ENCODE results near the gene KLHL33. TPM values are rescaled to one million over a fixed set of nuclear protein-coding genes. Genes with fewer than 3 reads are reported as not detected.

Gene KLHL33, protein sequence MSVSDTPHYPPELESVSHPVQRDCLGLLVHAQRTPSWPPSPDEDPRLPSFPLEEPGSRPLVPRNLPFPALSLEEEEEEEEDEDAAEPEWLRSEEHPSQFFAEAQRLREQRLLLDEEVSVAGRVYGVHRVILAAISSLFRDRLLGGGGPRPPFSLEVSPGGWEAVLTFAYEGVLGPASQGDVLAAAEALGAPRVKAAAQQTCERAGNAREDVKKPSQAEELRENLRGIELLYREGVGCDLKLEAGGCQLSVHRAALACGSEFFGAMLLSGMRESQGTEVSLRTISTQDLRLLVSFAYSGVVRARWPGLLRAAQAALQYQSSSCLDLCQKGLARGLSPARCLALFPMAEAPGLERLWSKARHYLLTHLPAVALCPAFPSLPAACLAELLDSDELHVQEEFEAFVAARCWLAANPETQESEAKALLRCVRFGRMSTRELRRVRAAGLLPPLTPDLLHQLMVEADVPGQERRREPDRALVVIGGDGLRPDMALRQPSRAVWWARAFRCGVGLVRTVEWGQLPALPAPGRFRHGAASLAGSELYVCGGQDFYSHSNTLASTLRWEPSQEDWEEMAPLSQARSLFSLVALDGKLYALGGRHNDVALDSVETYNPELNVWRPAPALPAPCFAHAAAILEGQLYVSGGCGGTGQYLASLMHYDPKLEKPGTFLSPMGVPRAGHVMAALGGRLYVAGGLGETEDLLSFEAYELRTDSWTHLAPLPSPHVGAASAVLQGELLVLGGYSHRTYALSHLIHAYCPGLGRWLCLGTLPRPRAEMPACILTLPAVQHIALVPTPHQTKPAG
- total RNA-seq = 1 to 10 TPM; 3.4 to 3.6 TPM

DNA sequence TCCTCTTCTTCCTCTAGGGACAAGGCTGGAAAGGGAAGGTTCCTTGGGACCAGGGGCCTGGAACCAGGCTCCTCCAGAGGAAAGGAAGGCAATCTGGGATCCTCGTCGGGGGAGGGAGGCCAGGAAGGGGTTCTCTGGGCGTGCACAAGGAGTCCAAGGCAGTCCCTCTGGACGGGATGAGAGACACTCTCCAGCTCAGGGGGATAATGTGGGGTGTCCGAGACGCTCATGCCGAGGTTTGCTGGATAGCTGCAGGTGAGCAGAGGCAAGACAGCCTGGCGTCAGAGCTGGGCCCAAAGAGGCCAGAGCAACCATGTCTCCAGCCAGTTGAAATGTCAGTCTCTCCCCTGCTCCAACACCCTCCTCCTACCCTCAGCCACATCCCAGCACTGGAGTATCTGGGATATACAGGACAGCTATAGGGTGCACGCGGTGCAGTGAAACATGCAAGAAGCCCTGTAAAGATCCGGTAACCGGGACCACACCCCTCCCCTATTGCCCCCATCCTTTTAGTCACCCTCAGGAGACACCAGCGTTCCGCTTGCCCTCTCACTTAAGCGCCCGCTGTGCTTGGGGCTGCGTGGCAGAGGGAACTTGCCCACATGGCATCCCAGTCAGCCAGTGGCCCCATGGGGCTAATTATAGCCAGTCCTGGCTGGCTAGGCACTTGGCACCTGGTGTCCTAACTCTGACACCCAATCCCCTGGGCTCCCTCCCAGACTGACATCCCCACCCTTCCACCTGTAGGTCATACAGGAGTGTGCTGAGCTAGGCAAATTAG, at the start of gene KLHL33:
Gene KLHL33 (minus strand): TSS at position 585 of the 781 bp plus-strand sequence. CDS start 355 bp downstream, at position 230.
- peaks cover 12% of the 10 kb centered on the region for H3K4me1 Mint-ChIP-seq
- no peak within 1 kb of the TSS for H3K4me3 Mint-ChIP-seq
- H3K9me3 Mint-ChIP-seq = no peaks in the 10 kb centered on the region
- DNase-seq (no peak), ATAC-seq (ENCODE audit: low read depth) (no peak)
- no peak within 1 kb of the TSS for H3K27ac Mint-ChIP-seq
- POLR2A ChIA-PET = interaction anchor here (1.2 kb wide), 1 partner anchor 93 kb away, joined by 3 read pairs; no protein-coding TSS in a partner anchor
- H3K27me3 Mint-ChIP-seq = peaks cover 3% of the 10 kb centered on the region
- no peaks in the 10 kb centered on the region for H3K36me3 Mint-ChIP-seq

DNA sequence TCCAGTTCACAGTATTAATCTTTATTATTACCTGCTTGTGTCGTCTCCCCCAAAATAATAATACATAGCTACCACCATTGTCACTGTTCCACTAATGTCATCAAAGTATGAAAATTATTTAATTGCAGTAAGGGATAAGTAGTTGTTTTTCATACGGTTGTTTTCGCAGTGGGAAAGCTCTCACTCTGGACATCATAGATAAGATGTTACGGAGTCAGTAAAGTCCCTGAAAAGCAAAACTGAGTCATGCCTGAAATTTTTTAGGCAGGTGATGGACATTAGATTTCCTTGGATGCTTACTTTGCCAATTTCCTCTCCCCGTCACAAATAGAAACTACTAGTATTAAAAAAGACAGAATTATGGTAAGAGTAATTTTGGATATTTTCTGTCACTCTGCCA, 46.4 kb upstream of the KLHL33 start:
- peaks cover 22% of the 10 kb centered on the region for H3K36me3 Mint-ChIP-seq
- DNase-seq (no peak), ATAC-seq (ENCODE audit: low read depth) (no peak)
- no peaks in the 10 kb centered on the region for H3K27me3 Mint-ChIP-seq
- POLR2A ChIA-PET = interaction anchor here (1.4 kb wide), 1 partner anchor 13 kb away, joined by 3 read pairs; the partner anchor contains the start of gene PNP
- H3K27ac Mint-ChIP-seq = no peak overlapping the region
- H3K9me3 Mint-ChIP-seq = no peaks in the 10 kb centered on the region
- H3K4me1 Mint-ChIP-seq = peaks cover 21% of the 10 kb centered on the region
- no peak overlapping the region for H3K4me3 Mint-ChIP-seq

DNA sequence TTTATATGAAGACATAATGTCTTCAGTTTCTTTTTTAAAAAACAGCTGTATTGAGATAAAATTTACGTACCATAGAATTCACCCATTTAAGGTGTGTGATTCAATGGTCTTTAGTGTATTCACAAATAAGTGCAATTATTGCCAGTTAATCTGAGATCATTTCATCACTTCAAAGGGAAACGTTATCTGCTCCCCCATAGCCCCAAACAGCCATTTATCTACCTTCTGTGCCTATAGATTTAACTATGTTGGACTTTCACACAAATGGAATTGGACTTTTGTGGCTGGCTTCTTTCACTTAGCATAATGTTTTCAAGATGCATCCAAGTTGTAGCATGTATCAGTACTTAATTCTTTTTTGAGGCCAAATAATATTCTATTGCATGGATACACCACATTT, 42.9 kb upstream of the KLHL33 start:
- Mint-ChIP-seq H3K27ac (no peak overlapping the region), H3K4me3 (no peak overlapping the region), H3K27me3 (no peaks in the 10 kb centered on the region), H3K36me3 (peaks cover 52% of the 10 kb centered on the region), H3K9me3 (no peaks in the 10 kb centered on the region), H3K4me1 (peaks cover 31% of the 10 kb centered on the region)
- DNase-seq = no peak
- ATAC-seq (ENCODE audit: low read depth) = no peak
- POLR2A ChIA-PET = interaction anchor here (1.0 to 1.7 kb wide), 4 partner anchors 8 to 63 kb away, joined by 3 to 9 read pairs (median 6); partner anchors contain the start of genes PIP4P1 and PNP

DNA sequence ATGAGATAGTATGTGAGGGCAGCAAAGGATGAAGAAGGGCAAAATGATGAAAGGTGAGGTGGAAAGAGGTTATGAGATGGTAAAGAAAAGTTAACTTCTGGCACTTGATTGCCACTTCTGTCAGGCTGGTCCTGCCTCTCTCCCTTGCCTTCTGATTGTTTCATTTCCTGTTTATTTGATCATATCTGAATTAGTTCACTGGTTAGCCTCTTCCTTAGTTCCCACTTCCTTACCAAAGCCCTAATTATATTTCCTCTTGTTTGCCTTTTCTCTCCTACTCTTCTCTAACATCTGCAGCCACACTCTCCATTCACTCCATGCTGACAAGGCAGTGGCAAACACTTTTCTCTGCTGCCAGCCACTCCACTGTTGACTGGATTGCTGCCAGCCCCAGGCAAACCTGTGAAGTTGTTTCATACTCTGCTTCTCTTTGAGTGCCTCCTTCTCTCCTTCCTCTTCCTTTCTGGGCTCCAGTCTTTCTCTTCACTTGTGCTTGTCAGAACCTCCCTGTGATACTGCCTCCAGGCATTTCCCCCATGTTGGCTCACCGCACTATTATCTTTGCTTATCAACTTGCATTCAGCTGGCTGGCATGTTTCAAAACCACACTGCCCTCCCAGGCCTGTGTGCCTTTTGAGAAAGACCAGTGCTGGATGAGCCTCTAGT, 41.4 kb upstream of the KLHL33 start:
- peaks cover 61% of the 10 kb centered on the region for H3K36me3 Mint-ChIP-seq
- peak overlapping the region; percentile 72 for H3K4me3 Mint-ChIP-seq
- H3K4me1 Mint-ChIP-seq = peaks cover 40% of the 10 kb centered on the region
- no peaks in the 10 kb centered on the region for H3K9me3 Mint-ChIP-seq
- peak overlapping the region; percentile 93 for H3K27ac Mint-ChIP-seq
- ATAC-seq (ENCODE audit: low read depth) (peak; percentile 65), DNase-seq (peak; percentile 45)
- POLR2A ChIA-PET = interaction anchor here (0.7 to 1.5 kb wide), 4 partner anchors 9 to 16 kb away, joined by 3 to 8 read pairs (median 4); partner anchors contain the start of gene PIP4P1
- H3K27me3 Mint-ChIP-seq = no peaks in the 10 kb centered on the region

DNA sequence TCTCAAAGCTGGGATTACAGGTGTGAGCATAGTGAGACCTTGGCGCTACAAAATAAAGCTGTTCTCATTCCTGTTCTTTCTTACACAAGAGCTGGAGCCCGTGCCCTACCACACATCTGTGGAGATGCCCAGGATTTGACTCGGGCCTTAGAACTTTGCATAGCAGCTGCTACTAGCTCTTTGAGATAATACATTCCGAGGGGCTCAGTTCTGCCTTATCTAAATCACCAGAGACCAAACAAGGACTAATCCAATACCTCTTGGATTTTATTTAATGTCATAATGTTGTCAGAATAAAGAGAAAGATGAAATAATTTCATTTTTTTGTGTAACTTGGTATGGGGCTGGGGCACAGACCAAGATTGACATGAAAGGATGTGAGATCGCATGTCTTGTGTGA, 40.8 kb upstream of the KLHL33 start:
- ATAC-seq (ENCODE audit: low read depth) (no peak), DNase-seq (no peak)
- H3K27ac Mint-ChIP-seq = peak overlapping the region; percentile 93
- POLR2A ChIA-PET = interaction anchor here (1.1 to 1.5 kb wide), 2 partner anchors 13 to 15 kb away, joined by 3 to 6 read pairs; partner anchors contain the start of gene PIP4P1
- no peaks in the 10 kb centered on the region for H3K27me3 Mint-ChIP-seq
- peaks cover 46% of the 10 kb centered on the region for H3K4me1 Mint-ChIP-seq
- H3K36me3 Mint-ChIP-seq = peaks cover 66% of the 10 kb centered on the region
- H3K9me3 Mint-ChIP-seq = no peaks in the 10 kb centered on the region
- H3K4me3 Mint-ChIP-seq = peak overlapping the region; percentile 72

DNA sequence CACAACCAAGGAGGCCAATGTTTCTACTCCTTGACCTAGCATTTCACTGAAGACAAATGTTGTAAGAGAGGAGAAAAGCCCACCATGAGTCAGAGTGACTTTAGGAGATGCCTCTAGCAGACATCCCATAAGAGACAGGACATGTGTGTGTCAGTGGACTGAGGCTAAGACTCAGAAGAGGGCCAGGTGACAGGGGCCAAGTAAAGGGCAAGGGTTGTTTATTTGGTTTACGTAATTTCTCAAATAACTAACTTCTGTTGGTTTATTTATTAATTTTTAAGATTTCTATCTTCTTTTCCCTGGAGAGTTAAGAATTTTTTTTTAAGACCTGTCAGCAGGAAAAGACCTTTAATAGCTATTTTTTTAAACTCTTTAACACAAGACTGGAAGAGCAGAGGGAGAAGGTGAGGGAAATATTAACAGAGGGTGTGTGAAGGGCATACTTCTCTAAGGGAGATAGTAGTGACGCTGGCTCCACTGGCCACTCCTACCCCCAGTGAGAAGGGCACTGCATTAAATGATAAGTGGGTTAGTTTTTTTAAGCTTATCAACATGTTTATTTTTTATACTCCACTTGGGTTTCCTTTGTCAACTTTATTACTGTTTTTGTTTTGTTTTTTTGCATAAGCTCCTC, 36.7 kb upstream of the KLHL33 start:
- peak overlapping the region; percentile 59 for H3K27ac Mint-ChIP-seq
- no peaks in the 10 kb centered on the region for H3K9me3 Mint-ChIP-seq
- DNase-seq = no peak
- peaks cover 60% of the 10 kb centered on the region for H3K4me1 Mint-ChIP-seq
- H3K36me3 Mint-ChIP-seq = peaks cover 61% of the 10 kb centered on the region
- H3K27me3 Mint-ChIP-seq = no peaks in the 10 kb centered on the region
- POLR2A ChIA-PET = interaction anchor here (1.0 to 2.2 kb wide), 2 partner anchors 12 to 18 kb away, joined by 4 to 9 read pairs; partner anchors contain the start of genes APEX1, OSGEP and PIP4P1
- peak overlapping the region; percentile 75 for H3K4me3 Mint-ChIP-seq
- ATAC-seq (ENCODE audit: low read depth) = no peak

DNA sequence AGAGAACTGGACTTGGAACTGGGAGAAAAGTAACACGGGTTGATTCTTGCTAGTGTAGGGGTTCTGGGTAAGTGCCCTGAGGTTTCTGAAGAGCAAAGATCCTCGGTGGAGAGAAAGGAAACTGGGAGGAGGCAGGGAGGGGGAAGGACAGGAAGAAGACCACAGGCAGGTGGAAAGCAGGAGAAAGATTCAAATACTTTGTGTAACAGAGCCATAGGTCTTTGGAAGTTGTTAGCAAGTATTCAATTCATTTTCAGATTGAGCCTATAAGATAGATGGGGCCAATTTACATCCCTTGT, 34.6 kb upstream of the KLHL33 start:
- peaks cover 46% of the 10 kb centered on the region for H3K4me1 Mint-ChIP-seq
- DNase-seq = no peak
- peak overlapping the region; percentile 99 for H3K4me3 Mint-ChIP-seq
- H3K9me3 Mint-ChIP-seq = no peaks in the 10 kb centered on the region
- POLR2A ChIA-PET = interaction anchor here (1.3 to 3.1 kb wide), 10 partner anchors 8 to 137 kb away, joined by 4 to 36 read pairs (median 18); partner anchors contain the start of genes APEX1, CCNB1IP1, OSGEP and PARP2
- H3K27ac Mint-ChIP-seq = peak overlapping the region; percentile 99
- ATAC-seq (ENCODE audit: low read depth) = no peak
- peaks cover 43% of the 10 kb centered on the region for H3K36me3 Mint-ChIP-seq
- no peaks in the 10 kb centered on the region for H3K27me3 Mint-ChIP-seq

DNA sequence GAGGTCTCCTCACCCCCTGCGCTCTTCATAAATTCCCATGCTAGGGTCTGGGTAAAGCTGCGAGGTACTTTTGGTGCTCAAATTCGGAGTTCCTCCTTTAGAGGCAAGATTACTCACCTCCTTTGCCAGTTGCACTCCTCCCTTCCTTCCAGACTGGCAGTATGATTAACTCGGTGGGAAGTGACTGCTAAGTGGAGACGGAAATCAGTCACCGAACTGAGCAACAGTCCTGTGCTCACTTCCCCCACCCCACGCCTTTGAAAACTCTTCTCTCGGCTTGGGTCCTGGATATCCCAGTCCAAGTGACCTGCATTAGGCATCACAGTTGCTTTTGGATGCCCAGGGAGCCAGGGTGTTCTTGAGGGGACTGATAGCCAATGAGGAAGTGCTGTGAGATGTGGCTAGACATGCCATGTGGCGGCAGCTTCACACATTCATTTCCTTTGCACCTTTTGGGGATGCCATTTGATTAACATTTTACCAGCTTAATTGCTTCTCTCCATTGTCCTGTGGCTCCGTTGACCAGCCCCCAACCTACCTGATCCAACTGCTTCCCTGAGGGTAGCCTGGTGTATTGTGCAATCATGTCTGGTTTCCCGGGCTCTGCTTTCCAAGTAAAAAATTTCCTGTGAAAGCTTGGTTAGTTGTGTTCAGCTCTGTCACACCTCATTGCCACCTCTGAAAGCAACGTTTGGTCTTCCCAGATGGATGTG, 34.1 kb upstream of the KLHL33 start:
- H3K9me3 Mint-ChIP-seq = no peaks in the 10 kb centered on the region
- peak; percentile 27 for ATAC-seq (ENCODE audit: low read depth)
- peak; percentile 53 for DNase-seq
- peak overlapping the region; percentile 99 for H3K27ac Mint-ChIP-seq
- peaks cover 44% of the 10 kb centered on the region for H3K4me1 Mint-ChIP-seq
- H3K36me3 Mint-ChIP-seq = peaks cover 39% of the 10 kb centered on the region
- H3K27me3 Mint-ChIP-seq = no peaks in the 10 kb centered on the region
- POLR2A ChIA-PET = interaction anchor here (0.6 to 3.1 kb wide), 20 partner anchors 8 to 212 kb away, joined by 3 to 36 read pairs (median 6); partner anchors contain the start of genes APEX1, CCNB1IP1, OSGEP and PARP2
- H3K4me3 Mint-ChIP-seq = peak overlapping the region; percentile 99

DNA sequence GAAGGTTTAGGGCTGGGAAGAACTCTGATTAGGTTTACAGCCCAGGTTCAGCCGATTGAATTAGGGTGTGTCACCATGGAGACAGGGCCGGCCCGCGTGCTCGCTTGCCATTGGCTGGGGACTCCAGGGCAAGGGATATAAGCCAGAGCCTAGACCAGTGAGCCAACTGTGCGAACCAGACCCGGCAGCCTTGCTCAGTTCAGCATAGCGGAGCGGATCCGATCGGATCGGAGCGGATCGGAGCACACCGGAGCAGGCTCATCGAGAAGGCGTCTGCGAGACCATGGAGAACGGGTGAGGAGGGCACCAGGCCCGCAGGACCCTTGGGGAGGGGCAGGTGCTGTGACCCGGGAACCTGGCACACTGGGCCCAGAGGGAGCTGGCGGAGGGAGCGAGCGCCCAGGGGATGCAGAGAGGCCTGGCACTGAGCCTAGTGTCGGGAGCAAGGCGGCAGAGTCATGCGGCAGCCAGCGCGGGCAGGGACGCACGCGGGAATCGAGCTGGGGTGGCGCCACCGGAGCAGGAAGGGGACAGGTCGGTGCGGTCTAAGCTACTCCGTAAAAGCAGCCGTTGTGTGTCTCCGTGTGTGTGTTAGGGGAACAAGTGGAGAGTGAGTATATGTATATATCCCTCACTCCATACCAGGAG, 33.4 kb upstream of the KLHL33 start, which contains the start of gene PNP:
Gene PNP (plus strand): TSS at position 165 of the 648 bp plus-strand sequence. CDS start 119 bp downstream, at position 284.
- Mint-ChIP-seq H3K9me3 (no peaks in the 10 kb centered on the region), H3K27ac (peak within 1 kb of the TSS; percentile 99), H3K4me3 (peak within 1 kb of the TSS; percentile 99), H3K27me3 (no peaks in the 10 kb centered on the region), H3K4me1 (peaks cover 42% of the 10 kb centered on the region), H3K36me3 (peaks cover 32% of the 10 kb centered on the region)
- POLR2A ChIA-PET = interaction anchor here (0.6 to 3.1 kb wide), 21 partner anchors 8 to 212 kb away, joined by 3 to 36 read pairs (median 6); partner anchors contain the start of genes APEX1, CCNB1IP1, OSGEP and PARP2
- DNase-seq = peak; percentile 86
- ATAC-seq (ENCODE audit: low read depth) = peak; percentile 94

DNA sequence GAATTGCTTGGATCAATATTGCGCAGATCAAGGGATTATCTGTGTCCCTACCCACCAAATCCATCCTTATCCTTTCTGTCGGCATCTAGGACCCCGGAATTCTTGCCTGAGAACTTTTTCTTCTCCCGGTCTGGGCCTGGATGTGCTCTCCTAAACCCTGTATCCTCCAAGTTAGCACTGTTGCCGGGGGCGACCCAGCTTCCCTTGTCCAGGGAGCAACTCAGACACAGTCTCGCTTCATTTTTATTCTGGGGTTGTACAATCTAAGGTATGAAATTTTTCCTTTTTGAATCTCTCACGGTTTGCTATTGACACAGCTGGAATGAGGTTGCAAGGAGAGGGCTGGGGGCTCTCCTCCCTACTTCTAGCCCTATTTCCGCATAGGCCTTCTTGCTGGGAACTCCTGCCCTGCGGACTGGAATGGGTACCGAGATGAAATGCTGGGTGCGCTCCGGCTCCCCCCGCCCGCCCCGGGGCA, 32.8 kb upstream of the KLHL33 start:
- POLR2A ChIA-PET = interaction anchor here (1.2 to 3.1 kb wide), 13 partner anchors 8 to 140 kb away, joined by 3 to 36 read pairs (median 8); partner anchors contain the start of genes APEX1, OSGEP, PARP2 and PIP4P1
- H3K4me1 Mint-ChIP-seq = peaks cover 36% of the 10 kb centered on the region
- no peaks in the 10 kb centered on the region for H3K27me3 Mint-ChIP-seq
- H3K27ac Mint-ChIP-seq = peak overlapping the region; percentile 99
- peaks cover 27% of the 10 kb centered on the region for H3K36me3 Mint-ChIP-seq
- ATAC-seq (ENCODE audit: low read depth) = no peak
- H3K4me3 Mint-ChIP-seq = peak overlapping the region; percentile 99
- no peaks in the 10 kb centered on the region for H3K9me3 Mint-ChIP-seq
- DNase-seq = no peak

Data from activated naive CD8-positive, alpha-beta T cell treated with anti-CD3 and anti-CD28 coated beads, Interleukin-2, amount 10 ng/mL, durations not matched to agents 7 days and 5 days (primary cell).